HAP-1 (cell line): Measurements from ENCODE around the gene BMP5.

Source experiments
- DNase-seq, 2 experiments: peaks; one replicate each; pipeline ENCODE4 v3.0.0-alpha.2; 2016 to 2020; ENCODE audit warnings: low spot score in 2 of 2
- H3K27me3 ChIP-seq: fragments of 250-450 bp; sonication (Bioruptor Pico); 2 replicates; pipeline ENCODE4 v1.5.1; 2020; ENCODE audit warnings: low read depth, mild to moderate bottlenecking, moderate library complexity
- H3K36me3 ChIP-seq: fragments of 250-450 bp; sonication (Bioruptor Pico); replicated peaks from 2 replicates; pipeline ENCODE4 v1.5.1; 2020; ENCODE audit warnings: mild to moderate bottlenecking
- H3K4me1 ChIP-seq: fragments of 250-450 bp; sonication (Bioruptor Pico); 2 replicates; pipeline ENCODE4 v1.5.1; 2020; ENCODE audit warnings: mild to moderate bottlenecking
- H3K4me3 ChIP-seq: fragments of 250-450 bp; sonication (Bioruptor Pico); 2 replicates; pipeline ENCODE4 v1.5.1; 2020; ENCODE audit warnings: mild to moderate bottlenecking, moderate library complexity
- H3K9me3 ChIP-seq: fragments of 250-450 bp; sonication (Bioruptor Pico); 2 replicates; pipeline ENCODE4 v1.5.1; 2020; ENCODE audit warnings: mild to moderate bottlenecking, moderate library complexity
- in situ Hi-C: fragments of 300-500 bp; cut with MboI; formaldehyde crosslinking; loops from 3 replicates; pipeline ENCODE4 v1.14.3; 2020; ENCODE audit warnings: low sequenced_read_pairs, inconsistent platforms, mixed read lengths

The BMP5 gene

DNA sequence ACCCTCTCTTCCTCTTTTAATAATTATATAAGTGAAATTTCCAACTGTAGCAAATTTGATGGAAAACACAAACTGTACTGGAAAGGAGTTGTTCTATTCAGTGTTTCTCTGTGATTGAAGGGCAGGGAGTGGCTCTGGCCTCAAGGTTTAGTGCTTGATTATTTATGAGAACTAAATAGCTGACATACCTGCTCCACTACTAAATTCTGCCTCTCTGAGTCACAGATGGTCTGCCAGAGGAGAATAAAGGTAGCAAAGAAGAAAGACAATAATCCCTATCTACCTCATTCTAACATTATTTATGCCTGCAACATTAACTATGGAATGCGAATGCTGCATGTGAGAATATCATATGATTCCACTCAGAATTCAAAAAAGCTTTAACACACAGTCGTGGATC is 9.3 kb downstream of the BMP5 start:
- no peak for DNase-seq
- Histone ChIP-seq H3K4me3 (no peak overlapping the region), H3K4me1 (no peaks in the 10 kb centered on the region; the same call in 1 of the 2 replicates), H3K27me3 (no peaks in the 10 kb centered on the region; the same call in 1 of the 2 replicates), H3K9me3 (no peaks in the 10 kb centered on the region), H3K36me3 (no peaks in the 10 kb centered on the region)
- in situ Hi-C loops = no loop called here

DNA sequence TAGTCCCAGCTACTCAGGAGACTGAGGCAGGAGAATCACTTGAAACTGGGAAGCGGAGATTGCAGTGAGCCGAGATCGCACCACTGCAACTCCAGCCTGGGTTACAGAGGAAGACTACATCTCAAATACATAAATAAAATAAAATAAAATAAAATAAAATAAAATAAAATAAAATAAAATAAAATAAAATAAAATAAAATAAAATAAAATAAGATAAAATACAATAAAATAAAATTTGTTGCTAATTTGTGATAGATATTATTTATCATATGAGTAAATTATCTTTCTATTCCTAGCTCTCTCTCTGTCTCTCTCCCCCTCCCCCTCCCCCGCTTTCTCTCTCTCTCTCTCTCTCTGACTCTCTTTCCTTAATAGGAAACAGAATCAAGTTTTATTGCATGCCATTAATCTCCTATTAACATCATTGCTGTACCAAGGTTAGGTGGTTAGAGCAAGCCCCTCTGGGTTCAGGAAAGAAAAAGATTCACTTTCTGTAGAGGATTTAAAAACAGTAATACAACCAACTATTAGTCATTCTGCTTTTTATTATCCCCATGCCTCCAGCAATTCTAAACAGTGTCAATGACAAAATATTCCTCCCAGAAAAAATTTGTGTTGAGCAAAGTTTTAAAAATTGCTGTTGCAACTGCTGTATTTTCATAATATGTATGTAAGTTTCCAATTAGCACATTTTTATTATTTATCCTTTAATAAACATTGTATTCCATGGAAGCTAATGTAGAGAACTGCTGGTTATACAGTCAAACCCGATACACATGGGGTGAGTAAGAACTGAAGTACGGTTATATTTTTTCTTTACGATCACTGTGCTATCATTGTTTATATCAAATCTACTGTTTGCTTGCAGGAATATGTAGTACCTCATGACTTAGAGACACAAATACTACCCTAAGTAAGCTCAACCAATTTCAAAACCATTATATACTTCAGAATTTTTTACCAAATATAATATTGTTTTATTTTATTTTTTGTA is 22.1 kb downstream of the BMP5 start:
- no peaks in the 10 kb centered on the region for H3K9me3 ChIP-seq
- no peaks in the 10 kb centered on the region for H3K4me1 ChIP-seq
- DNase-seq = no peak
- no peaks in the 10 kb centered on the region for H3K36me3 ChIP-seq
- no peak overlapping the region for H3K4me3 ChIP-seq
- H3K27me3 ChIP-seq = no peaks in the 10 kb centered on the region
- in situ Hi-C loops = no loop called here

DNA sequence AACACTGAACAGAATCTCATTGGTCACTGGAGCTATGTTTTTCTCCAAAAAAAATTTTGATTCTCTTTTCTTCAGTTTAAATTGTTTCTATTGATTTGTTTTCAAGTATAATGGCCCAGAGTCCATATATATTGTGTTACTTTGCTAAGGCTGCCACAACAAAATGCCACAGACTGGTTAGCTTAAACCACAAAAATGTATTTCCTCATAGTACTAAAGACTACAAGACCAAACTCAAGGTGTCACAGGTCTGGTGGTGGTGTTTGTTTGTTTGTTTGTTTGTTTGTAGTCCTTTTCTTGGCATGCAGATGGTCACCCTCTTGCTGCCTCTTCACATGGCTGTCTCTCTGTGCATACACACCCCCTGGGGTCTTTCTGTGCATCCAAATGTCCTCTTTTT is 34.0 kb downstream of the BMP5 start:
- H3K36me3 ChIP-seq = no peaks in the 10 kb centered on the region
- H3K4me3 ChIP-seq = no peak overlapping the region
- no peaks in the 10 kb centered on the region for H3K4me1 ChIP-seq
- no peak for DNase-seq
- H3K27me3 ChIP-seq = peaks cover 3% of the 10 kb centered on the region; the same call in 1 of the 2 replicates
- in situ Hi-C loops = no loop called here
- H3K9me3 ChIP-seq = no peaks in the 10 kb centered on the region

DNA sequence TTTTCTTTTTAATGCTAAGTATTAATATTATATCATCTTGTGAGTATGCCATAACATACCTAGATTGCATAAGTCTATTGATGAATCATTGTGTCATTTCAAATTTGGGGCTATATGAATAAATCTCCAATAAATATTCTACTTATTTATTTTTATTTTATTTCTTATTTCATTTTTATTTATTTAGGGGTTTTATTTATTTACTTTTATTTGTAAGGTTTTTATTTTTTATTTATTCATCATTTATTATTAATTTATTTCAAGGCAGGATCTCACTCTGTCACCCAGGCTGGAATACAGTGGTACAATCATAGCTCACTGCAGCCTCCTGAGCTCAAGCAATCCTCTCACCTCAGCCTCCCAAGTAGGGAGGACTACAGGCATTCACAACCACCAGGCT is 36.3 kb downstream of the BMP5 start:
- H3K4me3 ChIP-seq = no peak overlapping the region
- DNase-seq = no peak
- H3K4me1 ChIP-seq = no peaks in the 10 kb centered on the region
- no peaks in the 10 kb centered on the region for H3K36me3 ChIP-seq
- peaks cover 10% of the 10 kb centered on the region; the same call in 1 of the 2 replicates for H3K27me3 ChIP-seq
- no peaks in the 10 kb centered on the region for H3K9me3 ChIP-seq
- in situ Hi-C loops = no loop called here

DNA sequence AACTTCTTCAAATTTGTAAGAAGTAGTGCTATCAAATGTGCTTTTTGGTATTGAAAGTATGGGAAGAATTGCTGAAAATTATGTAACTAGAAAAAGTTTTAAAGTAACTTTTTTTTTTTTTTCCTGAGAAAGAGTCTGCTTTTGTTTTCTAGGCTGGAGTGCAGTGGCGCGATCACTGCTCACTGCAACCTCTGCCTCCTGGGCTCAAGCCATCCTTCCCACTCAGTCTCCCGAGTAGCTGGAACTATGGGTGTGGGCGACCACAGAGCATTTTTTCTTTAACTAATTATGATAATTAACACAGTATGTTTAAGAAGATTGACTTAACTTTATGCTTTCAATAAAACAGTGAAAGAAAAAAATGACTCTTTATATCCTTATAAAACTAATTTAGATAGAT is 38.4 kb downstream of the BMP5 start:
- Histone ChIP-seq H3K4me3 (no peak overlapping the region), H3K4me1 (no peaks in the 10 kb centered on the region), H3K9me3 (no peaks in the 10 kb centered on the region), H3K27me3 (peaks cover 20% of the 10 kb centered on the region), H3K36me3 (no peaks in the 10 kb centered on the region)
- in situ Hi-C loops = no loop called here
- no peak for DNase-seq

DNA sequence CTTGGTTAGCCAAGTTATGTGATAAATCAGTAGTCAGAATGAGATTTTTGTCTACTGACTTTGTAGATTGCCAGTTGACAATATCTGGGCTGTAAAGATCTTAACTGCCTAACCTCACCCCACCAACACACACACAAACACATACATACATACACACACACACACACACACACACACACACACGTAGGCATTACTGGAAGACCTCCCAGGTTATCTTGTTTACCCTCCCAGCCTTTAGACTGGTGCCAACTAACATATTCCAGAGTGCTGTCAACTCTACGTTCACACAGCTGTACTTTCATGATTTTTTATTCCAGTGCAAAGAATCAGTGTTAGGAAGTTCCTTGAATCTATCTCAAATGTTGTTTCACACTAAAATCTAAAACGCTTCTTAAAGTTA is 38.9 kb downstream of the BMP5 start:
- no peak for DNase-seq
- in situ Hi-C loops = no loop called here
- peaks cover 24% of the 10 kb centered on the region for H3K27me3 ChIP-seq

DNA sequence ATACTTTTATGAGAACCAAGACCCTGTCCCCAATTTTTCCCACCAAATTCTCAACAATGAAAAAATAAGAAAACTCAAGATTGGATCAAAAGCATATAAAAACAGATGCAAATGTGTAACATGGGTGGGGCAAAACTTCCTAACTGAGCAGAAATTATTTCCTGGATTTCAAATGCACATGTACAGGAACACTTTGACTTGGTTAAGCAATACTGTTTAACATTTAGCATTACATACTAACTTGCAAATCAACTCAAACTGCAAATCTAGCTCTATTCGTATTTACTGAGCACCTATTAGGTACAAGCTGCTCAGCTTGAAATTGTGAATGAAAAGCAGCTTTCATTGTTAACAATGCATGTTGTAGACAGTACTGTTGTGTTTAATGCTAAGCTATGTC is 40.2 kb downstream of the BMP5 start:
- DNase-seq = no peak
- in situ Hi-C loops = no loop called here
- Histone ChIP-seq H3K4me1 (no peaks in the 10 kb centered on the region), H3K36me3 (no peaks in the 10 kb centered on the region), H3K27me3 (peaks cover 35% of the 10 kb centered on the region), H3K4me3 (no peak overlapping the region), H3K9me3 (no peaks in the 10 kb centered on the region)

More for the DNA sequence above, 38.9 kb downstream of the BMP5 start:
- no peak overlapping the region for H3K4me3 ChIP-seq
- H3K36me3 ChIP-seq = no peaks in the 10 kb centered on the region
- no peaks in the 10 kb centered on the region for H3K9me3 ChIP-seq
- no peaks in the 10 kb centered on the region for H3K4me1 ChIP-seq

DNA sequence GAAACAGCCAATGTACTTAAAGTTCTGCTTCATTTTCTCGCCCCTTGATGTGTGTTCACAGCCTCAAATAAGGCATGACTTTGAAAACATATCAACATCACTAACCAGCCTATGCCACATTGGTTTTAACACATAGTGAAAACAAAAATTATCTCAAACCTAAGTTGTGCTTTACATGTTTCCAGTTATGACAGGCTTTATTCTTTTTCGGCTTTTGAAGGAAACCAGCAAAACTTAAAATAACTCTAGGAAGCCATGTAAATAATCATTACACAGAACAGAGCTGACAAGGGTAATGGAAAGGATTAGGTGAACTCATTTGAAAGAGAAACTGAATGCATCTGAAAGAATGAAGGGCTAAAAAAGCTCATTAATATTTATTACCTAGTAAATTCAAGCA is 42.1 kb downstream of the BMP5 start:
- in situ Hi-C loops = no loop called here
- Histone ChIP-seq H3K4me3 (no peak overlapping the region), H3K4me1 (no peaks in the 10 kb centered on the region)

DNA sequence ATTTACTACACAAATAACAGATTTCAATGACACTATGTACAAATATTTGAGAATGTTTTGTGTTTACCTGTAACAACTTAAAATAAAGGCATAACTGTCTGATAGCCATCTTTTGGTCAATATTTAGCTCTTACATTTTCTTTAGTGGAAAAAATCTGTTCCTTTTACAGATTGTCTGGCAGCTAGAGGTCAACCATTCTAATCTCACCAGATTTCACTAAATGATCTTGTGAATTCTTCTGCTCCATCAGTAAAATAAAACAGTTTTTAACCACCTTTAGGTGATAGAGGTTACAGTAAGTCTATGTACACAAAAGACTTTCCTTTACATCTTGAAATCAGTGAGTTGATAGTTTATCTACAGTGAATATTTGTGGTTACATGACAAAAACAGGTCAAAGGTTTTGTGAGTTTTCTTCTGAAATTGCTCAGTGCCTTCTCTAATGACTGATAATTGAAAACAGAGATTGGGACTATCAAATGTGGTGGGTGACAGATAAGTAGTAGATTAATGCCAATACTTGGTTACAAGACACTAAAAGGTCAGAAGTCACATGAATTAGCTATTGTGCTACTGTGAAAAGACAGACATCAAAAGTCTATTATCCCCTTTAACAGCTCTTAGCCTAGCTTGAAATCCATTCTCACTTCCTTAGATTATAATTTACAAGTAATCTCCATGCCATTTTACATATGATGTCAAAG is 47.4 kb downstream of the BMP5 start:
- peak in 1 of 2 experiments; percentile 27 for DNase-seq
- no peaks in the 10 kb centered on the region for H3K36me3 ChIP-seq
- no peaks in the 10 kb centered on the region; the same call in 1 of the 2 replicates for H3K4me1 ChIP-seq
- H3K27me3 ChIP-seq = peaks cover 27% of the 10 kb centered on the region
- H3K4me3 ChIP-seq = no peak overlapping the region
- in situ Hi-C loops = no loop called here
- H3K9me3 ChIP-seq = no peaks in the 10 kb centered on the region

More for the DNA sequence above, 42.1 kb downstream of the BMP5 start:
- Histone ChIP-seq H3K9me3 (no peaks in the 10 kb centered on the region), H3K36me3 (no peaks in the 10 kb centered on the region), H3K27me3 (peaks cover 42% of the 10 kb centered on the region)
- no peak for DNase-seq

DNA sequence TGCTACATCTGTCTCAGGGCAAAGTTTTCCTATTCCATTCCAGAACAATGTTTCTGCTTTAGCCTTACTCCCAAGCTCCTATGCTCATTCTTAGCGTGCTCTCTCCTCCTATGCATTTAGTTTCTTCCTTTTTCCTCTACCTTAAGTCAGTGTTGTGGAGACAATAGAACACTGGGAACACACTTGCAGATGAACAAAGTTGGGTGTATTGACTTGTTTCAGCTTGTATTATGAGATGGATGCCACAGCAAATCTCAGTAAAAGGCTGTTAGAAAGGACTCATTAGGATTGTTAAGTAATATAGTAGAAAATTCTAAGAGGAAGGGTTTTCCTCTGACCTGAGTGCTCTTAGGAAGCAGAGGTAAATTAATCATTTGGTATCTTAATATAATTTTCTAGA is 48.4 kb downstream of the BMP5 start:
- Histone ChIP-seq H3K27me3 (peaks cover 22% of the 10 kb centered on the region), H3K4me3 (no peak overlapping the region), H3K4me1 (no peaks in the 10 kb centered on the region; the same call in 1 of the 2 replicates), H3K36me3 (no peaks in the 10 kb centered on the region), H3K9me3 (no peaks in the 10 kb centered on the region)
- in situ Hi-C loops = no loop called here
- DNase-seq = no peak

DNA sequence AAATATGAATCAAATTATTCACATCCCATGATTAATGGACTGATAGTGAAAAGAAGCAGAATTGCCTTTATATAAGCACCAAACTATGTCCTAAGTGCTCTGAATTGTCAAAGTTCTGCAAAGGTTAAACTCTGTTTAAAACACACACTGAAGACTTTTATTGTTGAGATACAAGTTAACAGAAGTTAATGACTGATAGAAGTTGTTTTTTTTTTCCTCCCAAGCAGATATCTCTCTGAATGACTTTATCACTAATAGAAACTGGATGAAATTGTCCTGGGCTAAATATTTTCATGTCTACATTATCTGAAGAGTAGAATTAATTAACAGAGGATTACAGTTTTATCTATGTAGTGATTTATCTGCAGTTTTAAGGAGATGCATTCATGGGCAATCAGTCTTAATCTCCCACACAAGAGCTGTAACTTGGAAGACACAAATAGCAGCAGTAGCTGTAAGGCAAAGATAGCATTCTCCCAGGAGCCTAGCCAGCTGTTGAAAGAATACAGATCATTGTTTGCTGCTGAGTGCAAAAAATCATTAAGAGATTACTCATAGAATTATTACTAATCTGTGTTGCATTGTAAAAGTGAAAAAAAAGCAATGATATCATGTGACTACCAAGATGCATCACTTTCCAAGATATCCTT is 49.9 kb downstream of the BMP5 start:
- in situ Hi-C loops = no loop called here
- Histone ChIP-seq H3K4me1 (no peaks in the 10 kb centered on the region; the same call in 1 of the 2 replicates), H3K4me3 (no peak overlapping the region), H3K27me3 (peaks cover 10% of the 10 kb centered on the region), H3K9me3 (no peaks in the 10 kb centered on the region), H3K36me3 (no peaks in the 10 kb centered on the region)
- peak; percentile 7 to 11 for DNase-seq

DNA sequence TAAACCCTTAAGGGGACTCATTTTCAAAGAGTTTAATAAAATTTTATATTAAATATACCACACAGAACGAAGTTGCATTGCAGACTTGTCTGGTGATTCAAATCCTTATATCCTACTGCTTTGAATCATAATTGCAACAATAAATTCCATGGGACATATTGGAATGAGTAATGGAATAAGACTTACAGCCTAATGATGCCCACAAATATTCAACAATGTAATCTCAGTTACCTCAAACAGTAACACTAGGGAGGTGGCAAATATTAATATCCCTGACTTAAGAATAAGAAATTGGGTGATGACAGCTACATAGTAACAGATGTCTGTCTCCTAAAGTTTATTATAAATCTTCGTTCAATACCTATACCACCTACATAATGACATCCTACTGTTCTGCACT is 52.6 kb downstream of the BMP5 start:
- H3K36me3 ChIP-seq = no peaks in the 10 kb centered on the region
- H3K4me1 ChIP-seq = no peaks in the 10 kb centered on the region; the same call in 1 of the 2 replicates
- H3K9me3 ChIP-seq = no peaks in the 10 kb centered on the region
- in situ Hi-C loops = no loop called here
- H3K27me3 ChIP-seq = peaks cover 7% of the 10 kb centered on the region; the same call in 1 of the 2 replicates
- no peak overlapping the region for H3K4me3 ChIP-seq
- no peak for DNase-seq

DNA sequence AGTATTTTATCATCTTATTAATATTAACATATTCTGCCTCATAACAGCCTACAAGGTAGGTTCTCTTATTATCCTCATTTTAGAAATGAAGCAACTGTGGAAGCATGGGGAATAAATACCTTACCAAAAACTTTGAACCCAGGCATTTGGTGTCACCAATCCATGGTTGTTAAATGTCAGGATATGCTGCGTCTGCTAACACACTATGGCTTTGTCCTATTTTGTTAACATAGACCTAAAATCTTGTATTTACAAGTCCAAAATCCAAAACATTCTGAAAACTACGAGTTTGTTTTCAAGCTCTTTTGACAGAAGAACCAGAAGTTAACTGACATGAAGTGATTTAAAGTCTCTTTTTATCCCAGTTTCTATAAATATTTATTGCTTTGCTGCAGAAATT is 53.4 kb downstream of the BMP5 start:
- Histone ChIP-seq H3K9me3 (no peaks in the 10 kb centered on the region), H3K4me1 (no peaks in the 10 kb centered on the region; the same call in 1 of the 2 replicates), H3K36me3 (no peaks in the 10 kb centered on the region), H3K4me3 (no peak overlapping the region), H3K27me3 (peaks cover 7% of the 10 kb centered on the region; the same call in 1 of the 2 replicates)
- in situ Hi-C loops = no loop called here
- DNase-seq = no peak
